ENCODE data around the gene SLC2A6. TPM values are rescaled to one million over a fixed set of nuclear protein-coding genes. Genes with fewer than 3 reads are reported as not detected.
"Not testable (repeated sequence)": the region's sequence is repeated elsewhere in the genome, so short reads cannot be mapped to it uniquely, and the experiment has no call there.

The SLC2A6 gene
- total RNA-seq, 1 donor from 2014 or later = 3.9 TPM

GRCh38 chr9:133463234-133463863, 15.6 kb downstream of the SLC2A6 start:
- DNase-seq (ENCODE audit: low spot score) = no peak

- no peak for DNase-seq (ENCODE audit: low spot score)
Measured at GRCh38 chr9:133461975-133462374, 16.9 kb downstream of the SLC2A6 start.

- no peak for DNase-seq (ENCODE audit: low spot score)
Measured at GRCh38 chr9:133460405-133461175, 18.3 kb downstream of the SLC2A6 start.

- peak; percentile 97 for DNase-seq (ENCODE audit: low spot score)
Measured at GRCh38 chr9:133459476-133460404, 19.2 kb downstream of the SLC2A6 start, which contains the start of gene CACFD1. Gene CACFD1 (plus strand): TSS chr9:133459978. CDS start chr9:133460067, 89 bp downstream.

- no peak for DNase-seq (ENCODE audit: low spot score)
Measured at GRCh38 chr9:133458643-133459312, 20.1 kb downstream of the SLC2A6 start.

- DNase-seq (ENCODE audit: low spot score) = no peak
Measured at GRCh38 chr9:133457748-133458147, 21.2 kb downstream of the SLC2A6 start.

- DNase-seq (ENCODE audit: low spot score) = no peak
Measured at GRCh38 chr9:133457233-133457632, 21.7 kb downstream of the SLC2A6 start.

- no peak for DNase-seq (ENCODE audit: low spot score)
Measured at GRCh38 chr9:133456409-133456808, 22.5 kb downstream of the SLC2A6 start.

- no peak for DNase-seq (ENCODE audit: low spot score)
Measured at GRCh38 chr9:133455936-133456335, 23.0 kb downstream of the SLC2A6 start.

- no peak for DNase-seq (ENCODE audit: low spot score)
Measured at GRCh38 chr9:133454943-133455673, 23.8 kb downstream of the SLC2A6 start.

- DNase-seq (ENCODE audit: low spot score) = no peak
Measured at GRCh38 chr9:133454325-133454724, 24.6 kb downstream of the SLC2A6 start.

- no peak for DNase-seq (ENCODE audit: low spot score)
Measured at GRCh38 chr9:133453651-133454050, 25.2 kb downstream of the SLC2A6 start.

- no peak for DNase-seq (ENCODE audit: low spot score)
Measured at GRCh38 chr9:133452562-133452961, 26.3 kb downstream of the SLC2A6 start.

- not testable (repeated sequence) for DNase-seq (ENCODE audit: low spot score)
Measured at GRCh38 chr9:133451865-133452264, 27.0 kb downstream of the SLC2A6 start.

GRCh38 chr9:133449760-133450159, 29.1 kb downstream of the SLC2A6 start:
- no peak for DNase-seq (ENCODE audit: low spot score)

- DNase-seq (ENCODE audit: low spot score) = no peak
Measured at GRCh38 chr9:133448487-133448972, 30.4 kb downstream of the SLC2A6 start.

GRCh38 chr9:133445293-133445969, 33.5 kb downstream of the SLC2A6 start:
- DNase-seq (ENCODE audit: low spot score) = no peak

GRCh38 chr9:133443982-133444381, 34.9 kb downstream of the SLC2A6 start:
- DNase-seq (ENCODE audit: low spot score) = no peak

GRCh38 chr9:133443248-133443647, 35.7 kb downstream of the SLC2A6 start:
- no peak for DNase-seq (ENCODE audit: low spot score)

- DNase-seq (ENCODE audit: low spot score) = no peak
Measured at GRCh38 chr9:133441571-133441970, 37.3 kb downstream of the SLC2A6 start.

Measured in mesenteric fat pad (tissue), 1 donor.